Pons (tissue), 1 donor: ENCODE measurements around the gene ASB8.
"Not testable (repeated sequence)": the region's sequence is repeated elsewhere in the genome, so short reads cannot be mapped to it uniquely, and the experiment has no call there.

ENCODE experiments used
- DNase-seq: peaks from one replicate; pipeline ENCODE4 v3.0.0-alpha.2; 2016; ENCODE audit warnings: low spot score

Gene ASB8

GRCh38 chr12:48142818-48143674 is 14.3 kb downstream of the ASB8 start:
- no peak for DNase-seq

GRCh38 chr12:48135027-48135426 is 22.3 kb downstream of the ASB8 start:
- DNase-seq: no peak

- no peak for DNase-seq
Measured at GRCh38 chr12:48132826-48133225, 24.5 kb downstream of the ASB8 start.

DNA sequence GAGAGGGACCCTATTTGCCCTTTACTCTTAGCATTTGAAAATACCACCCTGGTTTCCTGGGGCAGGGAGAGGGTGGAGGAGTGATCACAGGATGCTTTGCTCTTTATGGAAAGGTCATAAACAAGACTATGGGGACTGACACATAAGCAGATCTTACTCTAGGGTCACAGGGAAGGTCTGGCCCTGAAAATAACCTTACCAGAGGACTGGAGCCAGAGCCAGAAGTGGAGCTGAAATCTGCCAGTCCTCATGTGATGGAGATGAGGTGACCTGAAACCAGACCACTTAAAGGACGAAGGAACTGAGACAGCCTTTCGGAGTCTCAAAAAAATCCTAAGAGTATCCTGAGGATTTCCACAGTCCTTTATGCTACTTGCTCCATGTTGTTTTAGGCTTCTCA is 25.8 kb downstream of the ASB8 start:
- DNase-seq: no peak

GRCh38 chr12:48129376-48129775 is 27.9 kb downstream of the ASB8 start:
- no peak for DNase-seq

- no peak for DNase-seq
Measured at GRCh38 chr12:48128800-48129199, 28.5 kb downstream of the ASB8 start.

DNA sequence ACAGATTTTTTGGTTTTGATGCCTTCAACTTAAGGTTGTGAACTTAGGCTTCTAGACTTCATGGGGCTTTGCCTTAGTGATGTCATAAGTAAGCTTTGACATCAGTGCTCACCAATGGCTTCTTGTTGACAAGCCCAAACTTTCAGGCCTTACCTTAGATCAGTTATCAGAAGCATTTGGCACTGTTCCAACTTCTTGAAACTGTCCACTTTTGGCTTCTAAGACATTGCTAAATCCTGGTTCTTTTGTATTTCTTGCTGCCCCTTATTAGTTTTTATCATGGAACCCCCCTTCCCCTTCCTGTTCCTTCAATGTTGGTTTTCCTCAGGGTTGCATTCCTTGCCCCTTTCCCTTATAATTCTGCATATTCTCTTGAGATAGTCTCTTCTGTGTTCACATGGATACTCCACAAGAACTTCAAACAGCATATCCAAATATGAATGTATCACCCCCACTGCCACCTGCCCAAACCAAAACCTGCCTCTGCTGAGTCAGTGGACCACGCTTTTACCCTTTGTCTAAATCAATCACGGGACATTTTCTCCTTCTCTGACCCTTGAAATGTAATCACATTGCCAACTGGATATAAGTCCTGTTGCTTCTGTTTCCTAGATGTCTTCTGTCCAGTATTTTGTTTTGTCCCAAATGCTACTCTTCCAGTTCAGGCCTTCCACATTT is 30.2 kb downstream of the ASB8 start:
- DNase-seq: no peak

DNA sequence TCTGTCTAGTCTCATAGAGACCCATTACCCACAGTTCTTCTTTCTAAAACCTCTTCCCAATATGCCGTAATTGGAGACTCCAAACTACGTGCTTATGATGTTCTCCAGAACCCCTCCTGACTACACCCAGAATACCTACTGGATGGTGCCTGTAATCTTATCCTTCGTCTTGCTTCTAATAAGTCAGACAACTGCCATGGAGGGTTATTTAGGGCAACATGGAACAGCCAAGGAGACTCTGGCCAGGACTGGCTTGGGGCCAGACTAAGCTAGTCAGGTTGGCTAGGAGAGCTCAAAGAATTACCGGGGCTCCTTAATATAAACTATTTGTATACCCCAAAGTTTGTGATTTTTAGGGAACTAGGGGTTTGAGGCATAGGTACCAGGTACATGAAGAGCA is 31.3 kb downstream of the ASB8 start:
- DNase-seq: no peak

GRCh38 chr12:48125542-48125941 is 31.8 kb downstream of the ASB8 start:
- not testable (repeated sequence) for DNase-seq

- DNase-seq: no peak
Measured at GRCh38 chr12:48123169-48123568, 34.1 kb downstream of the ASB8 start.

DNA sequence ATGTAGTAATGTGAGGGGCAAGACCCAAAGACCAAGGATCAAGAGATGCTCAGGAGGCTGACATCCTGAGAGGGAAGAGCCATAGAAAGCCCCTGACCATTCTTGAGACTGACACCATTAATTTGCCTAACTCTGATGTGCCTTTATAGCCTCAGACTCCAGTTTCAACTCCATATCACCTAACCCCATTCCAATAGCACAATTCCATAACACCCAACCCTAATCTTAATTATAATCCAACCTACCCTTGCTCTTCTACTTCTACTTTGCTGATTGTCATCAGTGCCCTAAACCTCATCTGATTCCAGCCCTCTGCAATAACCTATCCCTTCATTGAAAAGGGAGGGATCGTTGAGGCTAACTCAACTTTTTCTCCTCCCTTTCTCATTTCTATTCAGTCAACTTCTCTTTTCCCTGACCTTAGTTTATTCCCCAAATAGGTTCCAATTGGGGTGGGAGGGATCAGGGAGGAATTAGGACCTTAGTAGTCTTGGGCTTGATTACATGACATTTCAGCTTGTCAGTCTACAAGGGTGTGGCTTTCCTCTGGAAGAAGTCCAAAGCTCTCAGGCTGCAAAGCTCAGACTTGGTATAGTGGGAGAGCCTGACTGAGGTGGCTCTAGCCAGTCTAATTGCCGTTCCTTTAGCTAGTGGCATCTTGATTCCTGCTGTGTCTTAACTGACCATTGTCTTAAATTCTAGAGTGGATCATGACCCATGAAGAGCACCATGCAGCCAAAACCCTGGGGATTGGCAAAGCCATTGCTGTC is 35.1 kb downstream of the ASB8 start:
- no peak for DNase-seq

- no peak for DNase-seq
Measured at GRCh38 chr12:48121522-48121921, 35.8 kb downstream of the ASB8 start.

GRCh38 chr12:48119834-48120195 is 37.5 kb downstream of the ASB8 start:
- DNase-seq: peak; percentile 17

GRCh38 chr12:48119078-48119833 is 38.1 kb downstream of the ASB8 start, which contains the start of gene PFKM:
PFKM (plus strand) TSS chr12:48119364; CDS start chr12:48122775, 3,411 bp downstream.
- peak; percentile 75 for DNase-seq

DNA sequence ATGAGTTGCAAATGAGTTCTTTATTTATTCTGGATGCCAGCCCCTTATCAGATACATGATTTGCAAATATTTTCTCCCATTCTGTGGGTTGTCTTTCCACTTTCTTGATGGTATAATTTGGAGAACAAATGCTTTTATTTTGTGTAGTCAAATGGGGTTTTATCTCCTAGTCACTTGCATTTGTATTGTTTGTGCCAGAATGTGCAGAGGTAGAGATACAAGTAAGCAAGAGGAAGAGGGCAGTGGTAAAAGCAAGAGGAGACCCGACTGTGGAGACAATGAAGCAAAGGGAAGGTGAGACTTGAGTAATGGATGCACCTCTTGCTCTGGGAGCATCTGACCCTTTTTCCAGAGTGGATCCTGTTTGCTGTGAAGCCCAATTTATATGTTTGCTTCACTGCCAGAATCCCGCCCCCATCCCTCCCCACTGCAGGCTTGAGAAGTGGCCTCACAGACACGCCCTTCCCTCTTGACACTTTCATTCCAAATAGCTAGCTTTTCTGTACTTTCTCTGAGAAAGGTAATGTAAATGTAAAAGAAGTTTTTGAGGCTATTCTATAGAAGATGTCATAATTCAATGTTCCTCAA is 38.9 kb downstream of the ASB8 start:
- DNase-seq: no peak

DNA sequence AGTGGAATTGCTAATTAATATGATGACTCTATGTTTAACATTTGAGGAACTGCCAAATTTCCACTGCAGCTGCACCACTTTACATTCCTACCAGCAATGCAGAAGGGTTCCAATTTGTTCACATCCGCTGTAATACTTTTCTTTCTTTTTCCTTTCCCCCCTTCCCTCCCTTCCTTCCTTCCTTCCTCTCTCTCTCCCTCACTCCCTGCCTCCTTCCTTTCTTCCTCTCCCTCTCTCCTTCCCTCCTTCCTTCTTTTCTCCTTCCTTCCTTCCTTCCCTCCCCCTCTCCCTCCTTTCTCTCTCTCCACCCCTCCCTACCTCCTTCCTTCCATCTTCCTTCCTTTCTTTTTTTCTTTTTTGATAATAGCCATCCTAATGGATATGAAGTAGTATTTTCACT is 41.4 kb downstream of the ASB8 start:
- no peak for DNase-seq

GRCh38 chr12:48111312-48111693 is 46.0 kb downstream of the ASB8 start:
- DNase-seq: not testable (repeated sequence)

DNA sequence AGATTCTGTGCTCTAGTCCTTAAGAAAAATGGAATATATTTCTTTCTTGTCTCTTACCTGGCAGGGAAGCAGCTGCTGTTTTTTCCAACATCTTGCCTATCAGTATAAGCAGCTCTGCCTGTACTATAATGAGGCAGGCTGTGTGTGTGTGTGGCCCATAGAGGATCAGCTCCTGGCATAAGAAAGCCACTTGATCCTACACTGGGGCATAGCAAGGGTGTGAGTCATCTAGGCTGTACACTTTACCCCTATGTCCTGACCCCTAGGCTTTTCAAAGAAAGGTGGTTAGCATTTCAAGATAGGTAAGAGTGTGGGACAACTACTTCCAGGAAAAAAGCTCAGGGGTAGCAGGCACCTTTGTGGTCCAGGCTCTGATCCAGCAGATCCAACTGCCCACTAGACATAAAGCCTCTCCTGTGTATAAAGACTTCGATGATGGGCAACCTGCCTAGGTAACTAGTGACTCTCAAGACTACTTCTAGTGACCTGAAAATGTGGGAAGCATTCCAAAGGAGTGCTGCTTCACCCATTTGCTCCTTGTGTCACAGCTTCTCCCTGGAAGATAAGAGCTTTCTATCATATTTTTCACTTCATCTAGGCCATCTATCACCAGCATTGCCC is 46.5 kb downstream of the ASB8 start:
- DNase-seq: no peak

- DNase-seq: no peak
Measured at GRCh38 chr12:48109424-48109823, 47.9 kb downstream of the ASB8 start.

GRCh38 chr12:48106681-48107613 is 50.4 kb downstream of the ASB8 start:
- no peak for DNase-seq
